Measurements from ENCODE around the gene ABCA3. TPM values are rescaled to one million over a fixed set of nuclear protein-coding genes. Genes with fewer than 3 reads are reported as not detected.

ABCA3 gene
- total and polyA plus RNA-seq, 2 donors (not counting 1 experiment from before 2014, with no cell fraction given): 3.1 to 5.1 TPM

- no peak for ATAC-seq (ENCODE audit: low read depth)
- Mint-ChIP-seq H3K4me3 (no peak overlapping the region), H3K27ac (no peak overlapping the region), H3K4me1 (no peaks in the 10 kb centered on the region), H3K9me3 (ENCODE audit: insufficient read depth) (no peaks in the 10 kb centered on the region), H3K27me3 (no peaks in the 10 kb centered on the region)
- Histone ChIP-seq H3K9me3 (ENCODE audit: control extremely low read depth in 1 of 3, control insufficient read depth in 2 of 3, insufficient read depth in 1 of 3, low read length in 2 of 3) (no peaks in the 10 kb centered on the region), H3K36me3 (replicated peaks in 1 of 2; ENCODE audit: control extremely low read depth in 1 of 2, control insufficient read depth in 1 of 2, extremely low read depth in 1 of 2, insufficient read depth in 2 of 2, low read length in 1 of 2) (no peaks in the 10 kb centered on the region), H3K27me3 (replicated peaks in 1 of 4; ENCODE audit: control extremely low read depth in 1 of 4, control insufficient read depth in 3 of 4, insufficient read depth in 4 of 4, low read length in 3 of 4) (no peaks in the 10 kb centered on the region), H2AFZ (ENCODE audit: insufficient read depth, low read depth, low read length, poor library complexity, severe bottlenecking) (no peak overlapping the region), H3K27ac (ENCODE audit: low read length in 2 of 2) (no peak overlapping the region), H3K79me2 (ENCODE audit: control insufficient read depth, insufficient read depth, low read length) (peaks cover under 1% of the 10 kb centered on the region), H3K4me1 (ENCODE audit: control insufficient read depth in 2 of 2, insufficient read depth in 2 of 2, low read length in 2 of 2) (no peaks in the 10 kb centered on the region), H3K9ac (ENCODE audit: low read length) (no peak overlapping the region), H3K4me3 (ENCODE audit: control extremely low read depth in 1 of 5, extremely low read depth in 1 of 5, insufficient read depth in 1 of 5, low read depth in 2 of 5, low read length in 4 of 5) (no peak overlapping the region), H4K20me1 (ENCODE audit: control insufficient read depth, insufficient read depth, low read length, poor library complexity, severe bottlenecking) (no peaks in the 10 kb centered on the region), H3K4me2 (replicated peaks; ENCODE audit: low read depth, low read length, poor library complexity, severe bottlenecking) (no peak overlapping the region)
- TF ChIP-seq CTCF (IDR thresholded peaks at IDR 0.05) (no peak), EZH2 (IDR thresholded peaks at IDR 0.05; ENCODE audit: borderline replicate concordance, insufficient read depth, low read depth, low read length, poor library complexity, severe bottlenecking) (no peak)
- DNase-seq: no peak
- intact Hi-C loops (cut with micrococcal nuclease): no loop called here
- POLR2A ChIA-PET: no interaction called here
- 94% methylated on average over 24 of the region's 25 CpGs for WGBS (ENCODE audit: insufficient coverage)
- CTCF ChIA-PET: no interaction called here
These were observed 62.9 kb downstream of the ABCA3 start for GRCh38 chr16:2277466-2278271.

GRCh38 chr16:2276368-2277195 is 63.9 kb downstream of the ABCA3 start:
- Histone ChIP-seq H3K79me2 (ENCODE audit: control insufficient read depth, insufficient read depth, low read length) (peaks cover 9% of the 10 kb centered on the region), H2AFZ (ENCODE audit: insufficient read depth, low read depth, low read length, poor library complexity, severe bottlenecking) (no peak overlapping the region), H3K4me3 (ENCODE audit: control extremely low read depth in 1 of 5, extremely low read depth in 1 of 5, insufficient read depth in 1 of 5, low read depth in 2 of 5, low read length in 4 of 5) (no peak overlapping the region), H3K9me3 (ENCODE audit: control extremely low read depth in 1 of 3, control insufficient read depth in 2 of 3, insufficient read depth in 1 of 3, low read length in 2 of 3) (no peaks in the 10 kb centered on the region), H3K27me3 (replicated peaks in 1 of 4; ENCODE audit: control extremely low read depth in 1 of 4, control insufficient read depth in 3 of 4, insufficient read depth in 4 of 4, low read length in 3 of 4) (no peaks in the 10 kb centered on the region), H3K27ac (ENCODE audit: low read length in 2 of 2) (no peak overlapping the region), H3K36me3 (replicated peaks in 1 of 2; ENCODE audit: control extremely low read depth in 1 of 2, control insufficient read depth in 1 of 2, extremely low read depth in 1 of 2, insufficient read depth in 2 of 2, low read length in 1 of 2) (no peaks in the 10 kb centered on the region), H3K4me1 (ENCODE audit: control insufficient read depth in 2 of 2, insufficient read depth in 2 of 2, low read length in 2 of 2) (no peaks in the 10 kb centered on the region), H3K9ac (ENCODE audit: low read length) (no peak overlapping the region), H3K4me2 (replicated peaks; ENCODE audit: low read depth, low read length, poor library complexity, severe bottlenecking) (no peak overlapping the region), H4K20me1 (ENCODE audit: control insufficient read depth, insufficient read depth, low read length, poor library complexity, severe bottlenecking) (no peaks in the 10 kb centered on the region)
- H3K27me3 Mint-ChIP-seq: no peaks in the 10 kb centered on the region
- no peak for ATAC-seq (ENCODE audit: low read depth)
- no peaks in the 10 kb centered on the region for H3K9me3 Mint-ChIP-seq (ENCODE audit: insufficient read depth)
- WGBS (ENCODE audit: insufficient coverage): 97% methylated on average over 23 of the region's 26 CpGs
- TF ChIP-seq CTCF (IDR thresholded peaks at IDR 0.05) (no peak), EZH2 (IDR thresholded peaks at IDR 0.05; ENCODE audit: borderline replicate concordance, insufficient read depth, low read depth, low read length, poor library complexity, severe bottlenecking) (no peak)
- intact Hi-C loops (cut with micrococcal nuclease): no loop called here
- DNase-seq: no peak
- POLR2A ChIA-PET: no interaction called here
- no peaks in the 10 kb centered on the region for H3K4me1 Mint-ChIP-seq
- no peak overlapping the region for H3K4me3 Mint-ChIP-seq
- CTCF ChIA-PET: no interaction called here
- H3K27ac Mint-ChIP-seq: no peak overlapping the region

All from B cell (primary cell).